ENCODE data around the gene MRM2.

The MRM2 gene

GRCh38 chr7:2197436-2198155, 44.4 kb downstream of the MRM2 start:
- no peak for DNase-seq (ENCODE audit: low spot score)
- peak overlapping the region; percentile 79 for H3K27ac ChIP-seq
- ChIA-PET CTCF (no interaction called here), POLR2A (ENCODE audit: low non-redundant PET) (no interaction called here)
- TF ChIP-seq, protein P1, sequence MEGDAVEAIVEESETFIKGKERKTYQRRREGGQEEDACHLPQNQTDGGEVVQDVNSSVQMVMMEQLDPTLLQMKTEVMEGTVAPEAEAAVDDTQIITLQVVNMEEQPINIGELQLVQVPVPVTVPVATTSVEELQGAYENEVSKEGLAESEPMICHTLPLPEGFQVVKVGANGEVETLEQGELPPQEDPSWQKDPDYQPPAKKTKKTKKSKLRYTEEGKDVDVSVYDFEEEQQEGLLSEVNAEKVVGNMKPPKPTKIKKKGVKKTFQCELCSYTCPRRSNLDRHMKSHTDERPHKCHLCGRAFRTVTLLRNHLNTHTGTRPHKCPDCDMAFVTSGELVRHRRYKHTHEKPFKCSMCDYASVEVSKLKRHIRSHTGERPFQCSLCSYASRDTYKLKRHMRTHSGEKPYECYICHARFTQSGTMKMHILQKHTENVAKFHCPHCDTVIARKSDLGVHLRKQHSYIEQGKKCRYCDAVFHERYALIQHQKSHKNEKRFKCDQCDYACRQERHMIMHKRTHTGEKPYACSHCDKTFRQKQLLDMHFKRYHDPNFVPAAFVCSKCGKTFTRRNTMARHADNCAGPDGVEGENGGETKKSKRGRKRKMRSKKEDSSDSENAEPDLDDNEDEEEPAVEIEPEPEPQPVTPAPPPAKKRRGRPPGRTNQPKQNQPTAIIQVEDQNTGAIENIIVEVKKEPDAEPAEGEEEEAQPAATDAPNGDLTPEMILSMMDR (conservative IDR thresholded peaks at IDR 0.05; ENCODE audit: low read depth), result no peak

- no peak for DNase-seq (ENCODE audit: low spot score)
- ChIA-PET CTCF (no interaction called here), POLR2A (ENCODE audit: low non-redundant PET) (no interaction called here)
- peak overlapping the region; percentile 79 for H3K27ac ChIP-seq
- TF ChIP-seq, protein P1 (conservative IDR thresholded peaks at IDR 0.05; ENCODE audit: low read depth), result no peak
Observed at GRCh38 chr7:2196381-2197378, 45.3 kb downstream of the MRM2 start.

DNA sequence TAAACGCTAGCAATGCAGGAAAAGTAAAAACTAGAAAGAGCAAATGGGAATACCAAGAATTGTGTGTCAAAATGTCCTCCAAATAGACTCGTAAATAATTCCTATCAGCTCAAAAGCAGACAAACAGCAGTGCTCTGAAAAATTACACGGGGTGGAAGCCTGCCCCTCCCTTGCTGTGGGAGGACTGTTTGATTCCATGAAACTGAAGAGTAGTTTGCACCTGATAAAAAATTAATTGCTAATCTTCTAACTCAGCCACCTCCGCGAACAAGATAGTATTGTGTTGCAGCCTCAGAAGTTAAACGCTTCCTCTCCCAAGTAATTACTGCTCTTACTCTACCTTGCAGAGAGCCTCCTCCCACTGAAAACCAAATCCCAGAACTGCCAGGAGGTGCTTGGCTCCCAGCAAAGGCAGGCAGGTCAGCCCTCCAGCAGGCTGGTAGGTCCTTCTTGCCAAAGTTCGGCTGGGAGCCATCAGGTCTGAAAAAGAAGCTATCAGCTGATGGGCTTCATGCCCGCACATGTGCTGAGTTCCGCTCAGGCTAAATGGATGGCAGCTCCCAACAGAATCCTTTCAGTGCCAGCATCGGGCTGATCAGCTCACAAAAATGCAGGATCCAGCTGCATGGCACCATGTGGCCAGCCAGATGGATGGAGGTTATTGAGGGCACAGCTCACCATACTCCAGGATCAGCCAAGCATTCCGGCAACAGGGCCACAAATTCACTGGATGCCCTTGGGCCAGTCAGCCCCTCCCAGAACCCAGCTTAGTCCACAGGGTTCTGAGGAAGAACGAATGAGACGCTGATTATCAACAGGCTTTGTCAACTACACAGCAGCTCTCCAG, 46.4 kb downstream of the MRM2 start:
- DNase-seq (ENCODE audit: low spot score), result peak; percentile 25
- POLR2A ChIA-PET (ENCODE audit: low non-redundant PET), result no interaction called here

DNA sequence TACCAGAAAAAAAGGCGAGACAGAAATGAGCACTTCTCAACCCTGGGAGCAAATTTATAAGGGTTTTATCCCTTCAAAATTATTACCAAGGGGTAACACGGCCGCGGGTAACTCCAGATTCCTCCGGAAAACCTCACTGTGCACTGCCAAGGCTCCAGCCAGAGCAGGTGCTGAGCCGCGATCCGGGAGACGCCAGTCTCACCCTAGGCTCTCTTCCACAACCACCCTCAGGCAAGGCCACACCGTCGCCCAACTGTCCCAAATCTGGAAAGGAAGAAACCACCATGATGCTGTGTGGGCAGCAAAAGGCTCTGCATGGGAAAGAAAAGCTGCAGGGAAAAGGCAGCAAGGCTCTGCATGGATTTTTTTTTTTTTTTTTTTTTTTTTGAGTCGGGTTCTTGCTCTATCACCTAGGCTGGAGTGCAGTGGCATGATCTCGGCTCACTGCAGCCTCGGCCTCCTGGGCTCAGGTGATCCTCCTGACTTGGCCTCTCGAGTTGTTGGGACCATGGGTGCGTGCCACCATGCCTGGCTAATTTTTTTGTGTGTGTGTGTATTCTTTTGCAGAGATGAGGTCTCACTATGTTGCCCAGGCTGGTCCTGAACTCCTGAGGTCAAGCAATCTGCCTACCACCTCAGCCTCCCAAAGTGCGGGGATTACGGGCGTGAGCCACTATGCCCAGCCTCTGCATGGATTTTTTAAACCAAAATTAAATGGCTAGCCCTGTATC, 48.3 kb downstream of the MRM2 start:
- ChIA-PET POLR2A (ENCODE audit: low non-redundant PET) (no interaction called here), CTCF (interaction anchor here (0.6 kb wide), 1 partner anchor 204 kb away, joined by 3 read pairs; no protein-coding TSS in a partner anchor)
- TF ChIP-seq, protein P1 (conservative IDR thresholded peaks at IDR 0.05; ENCODE audit: low read depth), result no peak
- peak overlapping the region; percentile 11; the same call in 1 of the 2 replicates for H3K27ac ChIP-seq
- no peak for DNase-seq (ENCODE audit: low spot score)

More for the DNA sequence above, 46.4 kb downstream of the MRM2 start:
- CTCF ChIA-PET, result interaction anchor here (0.8 to 0.9 kb wide), 2 partner anchors 22 to 114 kb away, joined by 3 read pairs; no protein-coding TSS in a partner anchor
- TF ChIP-seq, protein P1 (conservative IDR thresholded peaks at IDR 0.05; ENCODE audit: low read depth), result no peak
- H3K27ac ChIP-seq, result peak overlapping the region; percentile 79

GRCh38 chr7:2192831-2193534, 49.0 kb downstream of the MRM2 start:
- POLR2A ChIA-PET (ENCODE audit: low non-redundant PET), result no interaction called here
- no peak for DNase-seq (ENCODE audit: low spot score)
- CTCF ChIA-PET, result interaction anchor here (0.6 kb wide), 1 partner anchor 88 kb away, joined by 3 read pairs; no protein-coding TSS in a partner anchor
- TF ChIP-seq, protein P1 (conservative IDR thresholded peaks at IDR 0.05; ENCODE audit: low read depth), result no peak
- H3K27ac ChIP-seq, result peak overlapping the region; percentile 11; the same call in 1 of the 2 replicates

Measured in RWPE1 (cell line).